ENCODE data around the gene NDUFS6. TPM values are rescaled to one million over a fixed set of nuclear protein-coding genes. Genes with fewer than 3 reads are reported as not detected.

The NDUFS6 gene
- total and polyA plus RNA-seq, 2 of the 4 experiments (the other 2 are of a cell fraction): 10.4 to 69.0 TPM

DNA sequence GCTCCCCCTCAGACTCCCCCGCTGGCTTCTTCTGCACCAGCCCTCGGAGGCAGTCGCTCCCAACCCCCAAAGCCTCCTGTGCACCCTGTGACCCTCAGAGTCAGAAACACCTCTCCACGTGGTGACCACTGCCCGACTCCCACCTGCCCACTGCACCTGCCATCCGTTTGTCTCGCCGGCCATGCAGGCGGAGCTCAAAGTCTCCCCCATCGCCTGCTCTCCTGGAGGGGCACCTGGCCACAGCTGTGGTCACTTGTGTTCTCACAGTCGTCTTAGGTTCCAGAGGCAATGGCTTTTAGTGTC is 39.8 kb upstream of the NDUFS6 start:
- Histone ChIP-seq H2AK5ac (ENCODE audit: low read depth, low read length) (no peak overlapping the region), H2AFZ (replicated peaks; ENCODE audit: low read length, poor library complexity) (no peak overlapping the region), H4K5ac (ENCODE audit: low read depth, low read length) (no peak overlapping the region), H3K4me3 (ENCODE audit: insufficient read depth, low read depth, low read length) (no peak overlapping the region), H4K8ac (ENCODE audit: low read depth in 2 of 2, low read length in 2 of 2) (no peak overlapping the region), H3K4me1 (ENCODE audit: control insufficient read depth, insufficient read depth, low read length) (peaks cover 3% of the 10 kb centered on the region; the same call in 1 of the 2 replicates), H3K36me3 (ENCODE audit: control insufficient read depth, insufficient read depth, low read length) (no peaks in the 10 kb centered on the region), H3K9ac (ENCODE audit: low read depth, low read length) (no peak overlapping the region), H2BK15ac (ENCODE audit: low read depth, low read length) (no peak overlapping the region), H3K4ac (ENCODE audit: low read depth, low read length) (no peak overlapping the region), H3K27me3 (ENCODE audit: control insufficient read depth, insufficient read depth, low read length) (peaks cover 7% of the 10 kb centered on the region; the same call in 1 of the 2 replicates), H2BK120ac (ENCODE audit: low read depth, low read length) (no peak overlapping the region), H3K9me3 (ENCODE audit: control insufficient read depth, insufficient read depth, low read length) (peaks cover 2% of the 10 kb centered on the region; the same call in 1 of the 2 replicates), H4K20me1 (ENCODE audit: insufficient read depth, low read length) (no peaks in the 10 kb centered on the region), H4K91ac (ENCODE audit: insufficient read depth, low read depth, low read length) (no peak overlapping the region), H2AK9ac (replicated peaks; ENCODE audit: low read depth, low read length, poor library complexity) (no peak overlapping the region), H3K56ac (ENCODE audit: extremely low read depth, insufficient read depth, low read length) (no peak overlapping the region), H3K23ac (ENCODE audit: low read depth, low read length) (no peak overlapping the region), H3K18ac (ENCODE audit: low read depth, low read length) (no peak overlapping the region), H3K79me1 (ENCODE audit: low read depth in 1 of 2, low read length in 2 of 2) (no peaks in the 10 kb centered on the region), H3K9me1 (ENCODE audit: insufficient read depth, low read length) (no peaks in the 10 kb centered on the region), H3K4me2 (ENCODE audit: low read depth, low read length) (no peak overlapping the region), H3K14ac (replicated peaks; ENCODE audit: low read depth, low read length) (no peak overlapping the region), H2BK5ac (ENCODE audit: low read depth, low read length, poor library complexity, severe bottlenecking) (no peak overlapping the region), H3K27ac (ENCODE audit: insufficient read depth, low read length) (no peak overlapping the region), H2BK20ac (ENCODE audit: low read depth, low read length) (no peak overlapping the region)
- ChIA-PET POLR2A (ENCODE audit: unreplicated experiment) (no interaction called here), CTCF (interaction anchor here (1.0 kb wide), 1 partner anchor 10 kb away, joined by 5 read pairs; no protein-coding TSS in a partner anchor)
- WGBS, 2 experiments (ENCODE audit: extremely low coverage in 2 of 2, insufficient read length in 1 of 2): 70% methylated on average over 3 of the region's 11 CpGs; no CpG with 5 or more reads in 1 of the 2 experiments
- no peak for DNase-seq
- no TSS peak for BruUV-seq (replicated peaks)
- no peak for ATAC-seq (ENCODE audit: low read depth)
- TF ChIP-seq POLR2A (IDR thresholded peaks at IDR 0.05; ENCODE audit: low read depth, low read length) (no peak), ELK1 (IDR thresholded peaks at IDR 0.05; ENCODE audit: borderline replicate concordance, low read depth, low read length) (no peak), BHLHE40 (IDR thresholded peaks at IDR 0.05; ENCODE audit: low read depth, low read length) (no peak), SMC3 (IDR thresholded peaks at IDR 0.05; ENCODE audit: low read depth, low read length) (no peak), FOS (IDR thresholded peaks at IDR 0.05; ENCODE audit: low read depth, low read length) (no peak), CHD1 (IDR thresholded peaks at IDR 0.05; ENCODE audit: low read depth, low read length) (no peak), RAD21 (IDR thresholded peaks at IDR 0.05; ENCODE audit: low read length) (no peak), NFE2L2 (IDR thresholded peaks at IDR 0.05; ENCODE audit: low read depth, low read length) (no peak), MXI1 (IDR thresholded peaks at IDR 0.05; ENCODE audit: borderline replicate concordance, low read depth, low read length) (no peak), RFX5 (IDR thresholded peaks at IDR 0.05; ENCODE audit: low read depth, low read length) (no peak)
- TF ChIP-seq, protein P1, sequence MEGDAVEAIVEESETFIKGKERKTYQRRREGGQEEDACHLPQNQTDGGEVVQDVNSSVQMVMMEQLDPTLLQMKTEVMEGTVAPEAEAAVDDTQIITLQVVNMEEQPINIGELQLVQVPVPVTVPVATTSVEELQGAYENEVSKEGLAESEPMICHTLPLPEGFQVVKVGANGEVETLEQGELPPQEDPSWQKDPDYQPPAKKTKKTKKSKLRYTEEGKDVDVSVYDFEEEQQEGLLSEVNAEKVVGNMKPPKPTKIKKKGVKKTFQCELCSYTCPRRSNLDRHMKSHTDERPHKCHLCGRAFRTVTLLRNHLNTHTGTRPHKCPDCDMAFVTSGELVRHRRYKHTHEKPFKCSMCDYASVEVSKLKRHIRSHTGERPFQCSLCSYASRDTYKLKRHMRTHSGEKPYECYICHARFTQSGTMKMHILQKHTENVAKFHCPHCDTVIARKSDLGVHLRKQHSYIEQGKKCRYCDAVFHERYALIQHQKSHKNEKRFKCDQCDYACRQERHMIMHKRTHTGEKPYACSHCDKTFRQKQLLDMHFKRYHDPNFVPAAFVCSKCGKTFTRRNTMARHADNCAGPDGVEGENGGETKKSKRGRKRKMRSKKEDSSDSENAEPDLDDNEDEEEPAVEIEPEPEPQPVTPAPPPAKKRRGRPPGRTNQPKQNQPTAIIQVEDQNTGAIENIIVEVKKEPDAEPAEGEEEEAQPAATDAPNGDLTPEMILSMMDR (conservative IDR thresholded peaks at IDR 0.05; ENCODE audit: low read depth, low read length): no peak
- TF ChIP-seq, protein P2, sequence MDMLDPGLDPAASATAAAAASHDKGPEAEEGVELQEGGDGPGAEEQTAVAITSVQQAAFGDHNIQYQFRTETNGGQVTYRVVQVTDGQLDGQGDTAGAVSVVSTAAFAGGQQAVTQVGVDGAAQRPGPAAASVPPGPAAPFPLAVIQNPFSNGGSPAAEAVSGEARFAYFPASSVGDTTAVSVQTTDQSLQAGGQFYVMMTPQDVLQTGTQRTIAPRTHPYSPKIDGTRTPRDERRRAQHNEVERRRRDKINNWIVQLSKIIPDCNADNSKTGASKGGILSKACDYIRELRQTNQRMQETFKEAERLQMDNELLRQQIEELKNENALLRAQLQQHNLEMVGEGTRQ (IDR thresholded peaks at IDR 0.05; ENCODE audit: low read depth, low read length): no peak
- in situ Hi-C loops (cut with MboI; ENCODE audit: low sequenced_read_pairs): no loop called here
- intact Hi-C loops (cut with micrococcal nuclease): loop anchor here (5.0 kb wide), 1 partner anchor 1841 kb away; no protein-coding TSS in a partner anchor
- dilution Hi-C loops (cut with HindIII; ENCODE audit: low sequenced_read_pairs, unreplicated experiment): no loop called here

Measured in IMR-90 (cell line).